Thyroid gland (tissue), 4 donors: ENCODE results near the gene ZNRF4.

Source experiments
- CTCF ChIP-seq, 6 experiments: fragments of 200-600 bp in 3 of 6; fragments of 450-650 bp in 3 of 6; sonication (generic) in 3 of 6; IDR thresholded peaks; one replicate each; pipeline ENCODE4 v1.5.1; 2016 to 2019; ENCODE audit warnings: antibody characterized with exemption in 6 of 6, mild to moderate bottlenecking in 2 of 6, inconsistent platforms in 1 of 6, moderate library complexity in 1 of 6
- POLR2A ChIP-seq, 2 donors: fragments of 450-650 bp; IDR thresholded peaks; one replicate each; pipeline ENCODE4 v1.6.1; 2017; ENCODE audit warnings: antibody characterized with exemption in 2 of 2, mild to moderate bottlenecking in 2 of 2, moderate library complexity in 1 of 2

GRCh38 chr19:5504114-5504513 is 48.9 kb downstream of the ZNRF4 start:
- TF ChIP-seq CTCF (IDR thresholded peaks at IDR 0.05) (no peak), POLR2A (IDR thresholded peaks at IDR 0.05) (no peak)
